GM12878 (cell line): ENCODE results near the gene HMCN1.

Source experiments
- ESRRA ChIP-seq: IDR thresholded peaks from 2 replicates; pipeline ENCODE4 v1.6.1; 2012; ENCODE audit warnings: mild to moderate bottlenecking, low read length, improper control_type of control experiment
- FOXK2 ChIP-seq: fragments of 450-650 bp; IDR thresholded peaks from 2 replicates; pipeline ENCODE4 v1.6.1; 2017; ENCODE audit warnings: mild to moderate bottlenecking, moderate library complexity
- NRF1 ChIP-seq: conservative IDR thresholded peaks from 2 replicates; pipeline ENCODE4 v1.6.1; 2011; ENCODE audit warnings: mild to moderate bottlenecking, low read depth, low read length, improper control_type of control experiment
- PAX5 ChIP-seq: IDR thresholded peaks from 2 replicates; pipeline ENCODE4 v1.6.1; 2011; ENCODE audit warnings: low read depth, low read length, borderline replicate concordance
- RFX5 ChIP-seq: IDR thresholded peaks from 2 replicates; pipeline ENCODE4 v1.6.1; 2011; ENCODE audit warnings: low read depth, low read length, improper control_type of control experiment
- SREBF2 ChIP-seq: IDR thresholded peaks from 2 replicates; pipeline ENCODE4 v1.6.1; 2012; ENCODE audit warnings: mild to moderate bottlenecking, low read length
- SUZ12 ChIP-seq: fragments of 200-600 bp; sonication (generic); IDR thresholded peaks from one replicate; pipeline ENCODE4 v1.6.1; 2018; ENCODE audit warnings: antibody characterized with exemption, mild to moderate bottlenecking; ENCODE audit not compliant: unreplicated experiment
- TCF12 ChIP-seq: IDR thresholded peaks from 2 replicates; pipeline ENCODE4 v1.6.1; 2011; ENCODE audit warnings: low read depth, mild to moderate bottlenecking, low read length
- TF ChIP-seq, protein P1 (sequence below), 3 experiments: IDR thresholded peaks in 2 of 3; conservative IDR thresholded peaks in 1 of 3; 2 replicates each; pipeline ENCODE4 v1.5.1; 2011; ENCODE audit warnings: low read depth in 3 of 3, low read length in 3 of 3, mild to moderate bottlenecking in 3 of 3, control low read depth in 2 of 3, moderate library complexity in 2 of 3, inconsistent platforms in 1 of 3, mixed read lengths in 1 of 3; ENCODE audit not compliant: control insufficient read depth in 2 of 3, insufficient read depth in 1 of 3; ENCODE audit errors: extremely low read depth in 1 of 3
- TF ChIP-seq, protein P2 (sequence below): fragments of 450-650 bp; formaldehyde crosslinking; IDR thresholded peaks from 2 replicates; pipeline ENCODE4 v1.4.0; 2022; ENCODE audit warnings: mild to moderate bottlenecking, moderate library complexity

DNA sequence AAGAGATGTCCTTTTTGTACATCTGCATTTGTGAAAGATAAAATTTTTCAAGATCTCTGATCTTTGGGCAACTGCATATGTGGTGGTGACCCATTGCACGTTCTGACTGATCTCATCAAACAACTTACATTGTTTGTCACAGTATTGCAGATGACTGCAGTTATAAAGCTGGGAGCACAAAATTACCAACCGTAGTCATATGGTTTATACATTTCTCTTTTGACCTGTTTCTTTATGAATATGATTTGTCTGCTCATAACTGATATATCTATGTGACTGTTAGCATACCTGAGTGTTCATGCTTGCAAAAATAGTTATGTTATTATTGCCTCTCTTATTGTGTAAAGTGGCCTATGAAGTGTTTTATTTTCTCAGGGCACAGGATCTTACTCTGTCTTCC lies 43.7 kb upstream of the HMCN1 start:
- TF ChIP-seq TCF12 (no peak), PAX5 (no peak), SUZ12 (no peak), FOXK2 (no peak), SREBF2 (no peak), RFX5 (no peak), NRF1 (no peak), ESRRA (no peak)
- TF ChIP-seq, protein P1, sequence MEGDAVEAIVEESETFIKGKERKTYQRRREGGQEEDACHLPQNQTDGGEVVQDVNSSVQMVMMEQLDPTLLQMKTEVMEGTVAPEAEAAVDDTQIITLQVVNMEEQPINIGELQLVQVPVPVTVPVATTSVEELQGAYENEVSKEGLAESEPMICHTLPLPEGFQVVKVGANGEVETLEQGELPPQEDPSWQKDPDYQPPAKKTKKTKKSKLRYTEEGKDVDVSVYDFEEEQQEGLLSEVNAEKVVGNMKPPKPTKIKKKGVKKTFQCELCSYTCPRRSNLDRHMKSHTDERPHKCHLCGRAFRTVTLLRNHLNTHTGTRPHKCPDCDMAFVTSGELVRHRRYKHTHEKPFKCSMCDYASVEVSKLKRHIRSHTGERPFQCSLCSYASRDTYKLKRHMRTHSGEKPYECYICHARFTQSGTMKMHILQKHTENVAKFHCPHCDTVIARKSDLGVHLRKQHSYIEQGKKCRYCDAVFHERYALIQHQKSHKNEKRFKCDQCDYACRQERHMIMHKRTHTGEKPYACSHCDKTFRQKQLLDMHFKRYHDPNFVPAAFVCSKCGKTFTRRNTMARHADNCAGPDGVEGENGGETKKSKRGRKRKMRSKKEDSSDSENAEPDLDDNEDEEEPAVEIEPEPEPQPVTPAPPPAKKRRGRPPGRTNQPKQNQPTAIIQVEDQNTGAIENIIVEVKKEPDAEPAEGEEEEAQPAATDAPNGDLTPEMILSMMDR (IDR thresholded peaks at IDR 0.05 in 2 of 3, conservative IDR thresholded peaks at IDR 0.05 in 1 of 3; ENCODE audit: control insufficient read depth in 2 of 3, extremely low read depth in 1 of 3, insufficient read depth in 1 of 3, low read depth in 3 of 3, low read length in 3 of 3) = no peak
- TF ChIP-seq, protein P2, sequence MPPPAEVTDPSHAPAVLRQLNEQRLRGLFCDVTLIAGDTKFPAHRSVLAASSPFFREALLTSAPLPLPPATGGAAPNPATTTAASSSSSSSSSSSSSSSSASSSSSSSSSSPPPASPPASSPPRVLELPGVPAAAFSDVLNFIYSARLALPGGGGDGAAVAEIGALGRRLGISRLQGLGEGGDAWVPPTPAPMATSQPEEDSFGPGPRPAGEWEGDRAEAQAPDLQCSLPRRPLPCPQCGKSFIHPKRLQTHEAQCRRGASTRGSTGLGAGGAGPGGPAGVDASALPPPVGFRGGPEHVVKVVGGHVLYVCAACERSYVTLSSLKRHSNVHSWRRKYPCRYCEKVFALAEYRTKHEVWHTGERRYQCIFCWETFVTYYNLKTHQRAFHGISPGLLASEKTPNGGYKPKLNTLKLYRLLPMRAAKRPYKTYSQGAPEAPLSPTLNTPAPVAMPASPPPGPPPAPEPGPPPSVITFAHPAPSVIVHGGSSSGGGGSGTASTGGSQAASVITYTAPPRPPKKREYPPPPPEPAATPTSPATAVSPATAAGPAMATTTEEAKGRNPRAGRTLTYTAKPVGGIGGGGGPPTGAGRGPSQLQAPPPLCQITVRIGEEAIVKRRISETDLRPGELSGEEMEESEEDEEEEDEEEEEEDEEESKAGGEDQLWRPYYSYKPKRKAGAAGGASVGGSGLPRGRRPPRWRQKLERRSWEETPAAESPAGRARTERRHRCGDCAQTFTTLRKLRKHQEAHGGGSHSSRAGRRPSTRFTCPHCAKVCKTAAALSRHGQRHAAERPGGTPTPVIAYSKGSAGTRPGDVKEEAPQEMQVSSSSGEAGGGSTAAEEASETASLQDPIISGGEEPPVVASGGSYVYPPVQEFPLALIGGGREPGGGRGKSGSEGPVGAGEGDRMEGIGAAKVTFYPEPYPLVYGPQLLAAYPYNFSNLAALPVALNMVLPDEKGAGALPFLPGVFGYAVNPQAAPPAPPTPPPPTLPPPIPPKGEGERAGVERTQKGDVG (CRISPR knock-in tag) = no peak
